HG03103 (cell line): Measurements from ENCODE around the gene HABP2.

ENCODE experiments used
- ATAC-seq: cut with Tn5 transposase; IDR thresholded peaks from one replicate; pipeline ENCODE4 v1.9.1; 2021; ENCODE audit warnings: low read depth; ENCODE audit not compliant: unreplicated experiment

HABP2 gene

GRCh38 chr10:113625461-113626186 lies 72.8 kb downstream of the HABP2 start:
- ATAC-seq, result no peak

GRCh38 chr10:113626809-113627355 lies 74.0 kb downstream of the HABP2 start:
- no peak for ATAC-seq

- ATAC-seq, result no peak
Measured at GRCh38 chr10:113627836-113628235, 75.0 kb downstream of the HABP2 start.

GRCh38 chr10:113628607-113629153 lies 75.8 kb downstream of the HABP2 start:
- no peak for ATAC-seq

- no peak for ATAC-seq
Measured at GRCh38 chr10:113630929-113631533, 78.2 kb downstream of the HABP2 start.

GRCh38 chr10:113631684-113632367 lies 79.0 kb downstream of the HABP2 start:
- no peak for ATAC-seq
